RWPE2 (cell line): ENCODE results near the gene PSG4.
"Not testable (repeated sequence)": the region's sequence is repeated elsewhere in the genome, so short reads cannot be mapped to it uniquely, and the experiment has no call there.

Experiments
- ATAC-seq: fragments of 200-7000 bp; cut with Tn5 transposase; 3 replicates; pipeline ENCODE4 v1.9.1; 2021; ENCODE audit warnings: low read depth
- DNase-seq: peaks from one replicate; pipeline ENCODE4 v3.0.0-alpha.2; 2020; ENCODE audit warnings: low spot score
- H3K27ac ChIP-seq: fragments of 450-650 bp; 2 replicates; pipeline ENCODE4 v1.5.1; 2017; ENCODE audit warnings: mild to moderate bottlenecking; ENCODE audit not compliant: poor library complexity, severe bottlenecking
- H3K27me3 ChIP-seq: fragments of 250-450 bp; sonication (Bioruptor Pico); 2 replicates; pipeline ENCODE4 v1.5.1; 2021; ENCODE audit warnings: mild to moderate bottlenecking, moderate library complexity; ENCODE audit not compliant: insufficient read depth, poor library complexity, severe bottlenecking
- H3K36me3 ChIP-seq: fragments of 250-450 bp; sonication (Bioruptor Pico); 2 replicates; pipeline ENCODE4 v1.5.1; 2020; ENCODE audit warnings: low read depth, mild to moderate bottlenecking, moderate library complexity
- H3K4me1 ChIP-seq: fragments of 250-450 bp; sonication (Bioruptor Pico); 2 replicates; pipeline ENCODE4 v1.5.1; 2021; ENCODE audit warnings: mild to moderate bottlenecking, moderate library complexity; ENCODE audit not compliant: insufficient read depth, poor library complexity, severe bottlenecking
- H3K4me3 ChIP-seq: fragments of 250-450 bp; sonication (Bioruptor Pico); 2 replicates; pipeline ENCODE4 v1.5.1; 2021; ENCODE audit warnings: mild to moderate bottlenecking, moderate library complexity; ENCODE audit not compliant: severe bottlenecking
- H3K9me3 ChIP-seq: fragments of 250-450 bp; sonication (Bioruptor Pico); 2 replicates; pipeline ENCODE4 v1.5.1; 2021; ENCODE audit warnings: mild to moderate bottlenecking, moderate library complexity; ENCODE audit not compliant: severe bottlenecking
- CTCF ChIP-seq: fragments of 450-650 bp; IDR thresholded peaks from one replicate; pipeline ENCODE4 v1.5.1; 2017; ENCODE audit warnings: mild to moderate bottlenecking, moderate library complexity; ENCODE audit not compliant: poor library complexity, severe bottlenecking

The PSG4 gene

GRCh38 chr19:43152214-43152613, 53.2 kb downstream of the PSG4 start:
- Histone ChIP-seq H3K27ac (peak overlapping the region; percentile 11), H3K27me3 (no peaks in the 10 kb centered on the region), H3K9me3 (no peaks in the 10 kb centered on the region), H3K4me1 (peaks cover 31% of the 10 kb centered on the region), H3K4me3 (no peak overlapping the region), H3K36me3 (no peaks in the 10 kb centered on the region)
- ATAC-seq (no peak), DNase-seq (no peak)
- no peak for TF ChIP-seq CTCF

- not testable (repeated sequence) for H3K4me3 ChIP-seq, DNase-seq, H3K36me3 ChIP-seq, H3K27me3 ChIP-seq, H3K9me3 ChIP-seq
- ATAC-seq: peak; percentile 85
- Histone ChIP-seq H3K4me1 (peaks cover 33% of the 10 kb centered on the region), H3K27ac (peak overlapping the region; percentile 99)
These were observed 55.6 kb downstream of the PSG4 start for GRCh38 chr19:43149788-43150187.

GRCh38 chr19:43148233-43148632, 57.2 kb downstream of the PSG4 start:
- DNase-seq (no peak), ATAC-seq (peak; percentile 55; the same call in 1 of the 3 replicates)
- no peaks in the 10 kb centered on the region for H3K9me3 ChIP-seq
- H3K27me3 ChIP-seq: no peaks in the 10 kb centered on the region
- no peak for TF ChIP-seq CTCF
- no peak overlapping the region for H3K4me3 ChIP-seq
- H3K36me3 ChIP-seq: no peaks in the 10 kb centered on the region
- peak overlapping the region; percentile 99 for H3K27ac ChIP-seq
- H3K4me1 ChIP-seq: peaks cover 33% of the 10 kb centered on the region
